Panc1 (cell line): ENCODE measurements around the gene PKP4.

Source experiments
- POLR2AphosphoS5 ChIP-seq: IDR thresholded peaks from 2 replicates; pipeline ENCODE4 v1.6.1; 2012; ENCODE audit warnings: mild to moderate bottlenecking, low read depth, low read length, moderate library complexity
- TF ChIP-seq, protein P1 (sequence below): fragments of 450-650 bp; IDR thresholded peaks from 2 replicates; pipeline ENCODE4 v1.5.1; 2017; ENCODE audit warnings: mild to moderate bottlenecking
- TF ChIP-seq, protein P2 (sequence below), 2 experiments: IDR thresholded peaks; 2 replicates each; pipeline ENCODE4 v1.6.1; 2011 to 2012; ENCODE audit warnings: low read depth in 2 of 2, control low read depth in 1 of 2, low read length in 1 of 2, mild to moderate bottlenecking in 1 of 2, moderate library complexity in 1 of 2; ENCODE audit not compliant: insufficient read depth in 1 of 2

DNA sequence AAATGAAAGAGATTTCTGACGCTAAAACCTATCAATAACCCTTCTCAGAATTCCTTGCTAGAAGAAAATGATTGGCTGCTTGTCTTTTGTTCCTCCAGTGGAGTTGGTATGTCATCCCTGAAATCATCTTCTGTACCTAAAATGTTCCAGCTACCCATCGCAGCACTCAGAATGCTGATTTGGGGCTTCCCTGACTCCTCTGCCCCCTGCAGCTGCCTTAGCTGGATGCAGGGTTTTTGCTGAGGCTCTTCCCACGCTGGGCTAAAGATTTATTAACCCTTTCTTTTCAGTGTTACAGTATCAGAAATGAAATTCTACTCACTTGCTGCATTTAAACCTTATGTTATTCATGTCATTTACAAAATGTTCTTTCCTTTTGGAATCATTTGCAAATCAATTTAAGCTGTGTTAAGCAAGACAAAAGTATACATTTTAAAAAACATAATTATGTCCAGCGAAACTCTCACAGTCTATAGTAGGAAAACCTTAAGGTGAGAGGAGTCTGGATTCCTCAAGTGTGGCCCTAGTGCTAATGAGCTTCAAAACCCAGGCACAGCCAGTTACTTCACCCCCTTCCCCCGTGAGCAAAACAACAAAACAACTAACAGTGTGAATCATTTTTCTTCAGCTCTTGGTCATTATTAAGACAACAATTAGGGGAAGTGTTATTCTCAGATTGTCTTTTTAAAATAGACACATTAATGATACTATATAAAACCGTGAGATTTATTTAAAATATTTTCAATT lies 32.8 kb downstream of the PKP4 start:
- TF ChIP-seq POLR2AphosphoS5, result no peak
- TF ChIP-seq, protein P1, sequence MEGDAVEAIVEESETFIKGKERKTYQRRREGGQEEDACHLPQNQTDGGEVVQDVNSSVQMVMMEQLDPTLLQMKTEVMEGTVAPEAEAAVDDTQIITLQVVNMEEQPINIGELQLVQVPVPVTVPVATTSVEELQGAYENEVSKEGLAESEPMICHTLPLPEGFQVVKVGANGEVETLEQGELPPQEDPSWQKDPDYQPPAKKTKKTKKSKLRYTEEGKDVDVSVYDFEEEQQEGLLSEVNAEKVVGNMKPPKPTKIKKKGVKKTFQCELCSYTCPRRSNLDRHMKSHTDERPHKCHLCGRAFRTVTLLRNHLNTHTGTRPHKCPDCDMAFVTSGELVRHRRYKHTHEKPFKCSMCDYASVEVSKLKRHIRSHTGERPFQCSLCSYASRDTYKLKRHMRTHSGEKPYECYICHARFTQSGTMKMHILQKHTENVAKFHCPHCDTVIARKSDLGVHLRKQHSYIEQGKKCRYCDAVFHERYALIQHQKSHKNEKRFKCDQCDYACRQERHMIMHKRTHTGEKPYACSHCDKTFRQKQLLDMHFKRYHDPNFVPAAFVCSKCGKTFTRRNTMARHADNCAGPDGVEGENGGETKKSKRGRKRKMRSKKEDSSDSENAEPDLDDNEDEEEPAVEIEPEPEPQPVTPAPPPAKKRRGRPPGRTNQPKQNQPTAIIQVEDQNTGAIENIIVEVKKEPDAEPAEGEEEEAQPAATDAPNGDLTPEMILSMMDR, result no peak
- TF ChIP-seq, protein P2, sequence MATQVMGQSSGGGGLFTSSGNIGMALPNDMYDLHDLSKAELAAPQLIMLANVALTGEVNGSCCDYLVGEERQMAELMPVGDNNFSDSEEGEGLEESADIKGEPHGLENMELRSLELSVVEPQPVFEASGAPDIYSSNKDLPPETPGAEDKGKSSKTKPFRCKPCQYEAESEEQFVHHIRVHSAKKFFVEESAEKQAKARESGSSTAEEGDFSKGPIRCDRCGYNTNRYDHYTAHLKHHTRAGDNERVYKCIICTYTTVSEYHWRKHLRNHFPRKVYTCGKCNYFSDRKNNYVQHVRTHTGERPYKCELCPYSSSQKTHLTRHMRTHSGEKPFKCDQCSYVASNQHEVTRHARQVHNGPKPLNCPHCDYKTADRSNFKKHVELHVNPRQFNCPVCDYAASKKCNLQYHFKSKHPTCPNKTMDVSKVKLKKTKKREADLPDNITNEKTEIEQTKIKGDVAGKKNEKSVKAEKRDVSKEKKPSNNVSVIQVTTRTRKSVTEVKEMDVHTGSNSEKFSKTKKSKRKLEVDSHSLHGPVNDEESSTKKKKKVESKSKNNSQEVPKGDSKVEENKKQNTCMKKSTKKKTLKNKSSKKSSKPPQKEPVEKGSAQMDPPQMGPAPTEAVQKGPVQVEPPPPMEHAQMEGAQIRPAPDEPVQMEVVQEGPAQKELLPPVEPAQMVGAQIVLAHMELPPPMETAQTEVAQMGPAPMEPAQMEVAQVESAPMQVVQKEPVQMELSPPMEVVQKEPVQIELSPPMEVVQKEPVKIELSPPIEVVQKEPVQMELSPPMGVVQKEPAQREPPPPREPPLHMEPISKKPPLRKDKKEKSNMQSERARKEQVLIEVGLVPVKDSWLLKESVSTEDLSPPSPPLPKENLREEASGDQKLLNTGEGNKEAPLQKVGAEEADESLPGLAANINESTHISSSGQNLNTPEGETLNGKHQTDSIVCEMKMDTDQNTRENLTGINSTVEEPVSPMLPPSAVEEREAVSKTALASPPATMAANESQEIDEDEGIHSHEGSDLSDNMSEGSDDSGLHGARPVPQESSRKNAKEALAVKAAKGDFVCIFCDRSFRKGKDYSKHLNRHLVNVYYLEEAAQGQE (IDR thresholded peaks at IDR 0.05; ENCODE audit: insufficient read depth in 1 of 2, low read depth in 2 of 2, low read length in 1 of 2), result no peak
